Mononuclear cell (primary cell): ENCODE data around the gene NOS1. TPM values are rescaled to one million over a fixed set of nuclear protein-coding genes. Genes with fewer than 3 reads are reported as not detected.

Experiments used
- H3K27me3 ChIP-seq: 2 replicates; pipeline ENCODE4 v1.6.0; 2011; ENCODE audit warnings: low read length, control low read depth; ENCODE audit not compliant: insufficient read depth
- H3K4me1 ChIP-seq: 2 replicates; pipeline ENCODE4 v1.5.1; 2011; ENCODE audit warnings: mild to moderate bottlenecking, low read length, control low read depth; ENCODE audit not compliant: insufficient read depth
- H3K4me3 ChIP-seq: 2 replicates; pipeline ENCODE4 v1.5.1; 2011; ENCODE audit warnings: mild to moderate bottlenecking, low read length, moderate library complexity
- H3K9me3 ChIP-seq: 2 replicates; pipeline ENCODE4 v1.5.1; 2011; ENCODE audit warnings: low read depth, mild to moderate bottlenecking, control low read depth, low read length
- total RNA-seq: library from RNA; depleted of rRNA; stranded (reverse); fragments of >200 nt; gene quantifications from one replicate; pipeline ENCODE4 v1.2.3, GENCODE V29; 2012

The NOS1 gene
- total RNA-seq, 1 donor, result not detected

GRCh38 chr12:117282490-117282889, 78.9 kb downstream of the NOS1 start:
- Histone ChIP-seq H3K4me1 (no peaks in the 10 kb centered on the region), H3K27me3 (peaks cover 7% of the 10 kb centered on the region), H3K4me3 (no peak overlapping the region), H3K9me3 (no peaks in the 10 kb centered on the region)

GRCh38 chr12:117280019-117280680, 81.3 kb downstream of the NOS1 start:
- Histone ChIP-seq H3K9me3 (no peaks in the 10 kb centered on the region), H3K4me3 (no peak overlapping the region), H3K4me1 (no peaks in the 10 kb centered on the region), H3K27me3 (peaks cover 7% of the 10 kb centered on the region)

GRCh38 chr12:117279606-117280005, 81.8 kb downstream of the NOS1 start:
- peaks cover 7% of the 10 kb centered on the region for H3K27me3 ChIP-seq
- no peaks in the 10 kb centered on the region for H3K4me1 ChIP-seq
- no peak overlapping the region for H3K4me3 ChIP-seq
- H3K9me3 ChIP-seq, result no peaks in the 10 kb centered on the region

- no peaks in the 10 kb centered on the region for H3K9me3 ChIP-seq
- H3K4me3 ChIP-seq, result no peak overlapping the region
- peaks cover 7% of the 10 kb centered on the region for H3K27me3 ChIP-seq
- H3K4me1 ChIP-seq, result no peaks in the 10 kb centered on the region
These were observed 83.6 kb downstream of the NOS1 start for GRCh38 chr12:117277875-117278274.

GRCh38 chr12:117273091-117273490, 88.3 kb downstream of the NOS1 start:
- H3K4me1 ChIP-seq, result no peaks in the 10 kb centered on the region
- H3K27me3 ChIP-seq, result peaks cover 4% of the 10 kb centered on the region
- no peaks in the 10 kb centered on the region for H3K9me3 ChIP-seq
- H3K4me3 ChIP-seq, result no peak overlapping the region

- Histone ChIP-seq H3K4me3 (no peak overlapping the region), H3K4me1 (no peaks in the 10 kb centered on the region), H3K9me3 (no peaks in the 10 kb centered on the region), H3K27me3 (no peaks in the 10 kb centered on the region)
These were observed 88.7 kb downstream of the NOS1 start for GRCh38 chr12:117272690-117273089.

GRCh38 chr12:117262749-117263148, 98.7 kb downstream of the NOS1 start:
- H3K4me3 ChIP-seq, result no peak overlapping the region
- no peaks in the 10 kb centered on the region for H3K4me1 ChIP-seq
- H3K27me3 ChIP-seq, result no peaks in the 10 kb centered on the region
- no peaks in the 10 kb centered on the region for H3K9me3 ChIP-seq

GRCh38 chr12:117261247-117261646, 100.2 kb downstream of the NOS1 start:
- H3K9me3 ChIP-seq, result no peaks in the 10 kb centered on the region
- H3K27me3 ChIP-seq, result no peaks in the 10 kb centered on the region
- H3K4me3 ChIP-seq, result no peak overlapping the region
- H3K4me1 ChIP-seq, result no peaks in the 10 kb centered on the region

- Histone ChIP-seq H3K27me3 (no peaks in the 10 kb centered on the region), H3K4me1 (no peaks in the 10 kb centered on the region), H3K9me3 (no peaks in the 10 kb centered on the region), H3K4me3 (no peak overlapping the region)
These were observed 106.0 kb downstream of the NOS1 start for GRCh38 chr12:117255386-117255785.

GRCh38 chr12:117243488-117243887, 117.9 kb downstream of the NOS1 start:
- Histone ChIP-seq H3K4me3 (no peak overlapping the region), H3K4me1 (no peaks in the 10 kb centered on the region), H3K27me3 (no peaks in the 10 kb centered on the region), H3K9me3 (no peaks in the 10 kb centered on the region)

GRCh38 chr12:117241697-117242096, 119.7 kb downstream of the NOS1 start:
- Histone ChIP-seq H3K4me1 (no peaks in the 10 kb centered on the region), H3K27me3 (no peaks in the 10 kb centered on the region), H3K4me3 (no peak overlapping the region), H3K9me3 (no peaks in the 10 kb centered on the region)

- no peak overlapping the region for H3K4me3 ChIP-seq
- no peaks in the 10 kb centered on the region for H3K4me1 ChIP-seq
- H3K9me3 ChIP-seq, result no peaks in the 10 kb centered on the region
- no peaks in the 10 kb centered on the region for H3K27me3 ChIP-seq
These were observed 121.2 kb downstream of the NOS1 start for GRCh38 chr12:117240081-117240755.

- no peaks in the 10 kb centered on the region for H3K9me3 ChIP-seq
- no peak overlapping the region for H3K4me3 ChIP-seq
- H3K4me1 ChIP-seq, result no peaks in the 10 kb centered on the region
- no peaks in the 10 kb centered on the region for H3K27me3 ChIP-seq
These were observed 124.9 kb downstream of the NOS1 start for GRCh38 chr12:117236456-117237001.

GRCh38 chr12:117235261-117235660, 126.2 kb downstream of the NOS1 start:
- no peaks in the 10 kb centered on the region for H3K27me3 ChIP-seq
- H3K4me3 ChIP-seq, result no peak overlapping the region
- no peaks in the 10 kb centered on the region for H3K9me3 ChIP-seq
- no peaks in the 10 kb centered on the region for H3K4me1 ChIP-seq

- Histone ChIP-seq H3K9me3 (no peaks in the 10 kb centered on the region), H3K4me1 (no peaks in the 10 kb centered on the region), H3K4me3 (no peak overlapping the region), H3K27me3 (no peaks in the 10 kb centered on the region)
These were observed 127.0 kb downstream of the NOS1 start for GRCh38 chr12:117234441-117234840.

- no peaks in the 10 kb centered on the region for H3K9me3 ChIP-seq
- H3K4me1 ChIP-seq, result no peaks in the 10 kb centered on the region
- H3K27me3 ChIP-seq, result no peaks in the 10 kb centered on the region
- H3K4me3 ChIP-seq, result no peak overlapping the region
These were observed 129.7 kb downstream of the NOS1 start for GRCh38 chr12:117231750-117232149.
